Esophagus muscularis mucosa (tissue), 4 donors: ENCODE results near the gene MUC5B.

ENCODE experiments used
- EP300 ChIP-seq: sonication (generic); formaldehyde crosslinking; IDR thresholded peaks from one replicate; pipeline ENCODE4 v1.6.1; 2017; ENCODE audit warnings: antibody characterized with exemption
- POLR2A ChIP-seq: fragments of 450-650 bp; IDR thresholded peaks from one replicate; pipeline ENCODE4 v1.6.1; 2017; ENCODE audit warnings: antibody characterized with exemption, moderate library complexity, mild to moderate bottlenecking, low read depth
- TF ChIP-seq, protein P1 (sequence below), 3 experiments: fragments of 200-600 bp in 2 of 3; fragments of 450-650 bp in 1 of 3; sonication (generic) in 2 of 3; IDR thresholded peaks; one replicate each; pipeline ENCODE4 v1.5.1; 2017 to 2019; ENCODE audit warnings: antibody characterized with exemption in 3 of 3, mild to moderate bottlenecking in 2 of 3, moderate library complexity in 1 of 3

DNA sequence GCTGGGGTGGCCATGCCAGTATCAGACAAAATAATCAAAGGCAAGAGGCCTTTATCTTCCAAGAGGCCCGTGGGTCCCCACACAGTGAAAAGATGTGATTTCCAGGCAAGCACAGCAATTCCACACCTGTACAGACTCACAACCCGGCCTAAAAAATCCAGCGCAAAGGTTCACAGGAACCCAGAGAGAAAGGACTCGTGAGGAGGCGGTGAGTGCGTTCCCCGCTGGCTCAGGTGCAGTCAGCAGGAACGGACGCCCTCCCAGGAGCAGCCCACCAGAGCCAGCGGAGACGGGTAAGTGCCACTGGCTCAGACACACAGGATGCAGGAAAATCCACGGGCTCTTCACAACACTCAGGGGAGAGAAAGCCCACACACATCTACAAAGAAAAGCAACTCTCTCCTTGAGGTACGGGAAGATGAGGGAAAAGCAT lies 82.2 kb downstream of the MUC5B start:
- TF ChIP-seq POLR2A: no peak
- TF ChIP-seq, protein P1, sequence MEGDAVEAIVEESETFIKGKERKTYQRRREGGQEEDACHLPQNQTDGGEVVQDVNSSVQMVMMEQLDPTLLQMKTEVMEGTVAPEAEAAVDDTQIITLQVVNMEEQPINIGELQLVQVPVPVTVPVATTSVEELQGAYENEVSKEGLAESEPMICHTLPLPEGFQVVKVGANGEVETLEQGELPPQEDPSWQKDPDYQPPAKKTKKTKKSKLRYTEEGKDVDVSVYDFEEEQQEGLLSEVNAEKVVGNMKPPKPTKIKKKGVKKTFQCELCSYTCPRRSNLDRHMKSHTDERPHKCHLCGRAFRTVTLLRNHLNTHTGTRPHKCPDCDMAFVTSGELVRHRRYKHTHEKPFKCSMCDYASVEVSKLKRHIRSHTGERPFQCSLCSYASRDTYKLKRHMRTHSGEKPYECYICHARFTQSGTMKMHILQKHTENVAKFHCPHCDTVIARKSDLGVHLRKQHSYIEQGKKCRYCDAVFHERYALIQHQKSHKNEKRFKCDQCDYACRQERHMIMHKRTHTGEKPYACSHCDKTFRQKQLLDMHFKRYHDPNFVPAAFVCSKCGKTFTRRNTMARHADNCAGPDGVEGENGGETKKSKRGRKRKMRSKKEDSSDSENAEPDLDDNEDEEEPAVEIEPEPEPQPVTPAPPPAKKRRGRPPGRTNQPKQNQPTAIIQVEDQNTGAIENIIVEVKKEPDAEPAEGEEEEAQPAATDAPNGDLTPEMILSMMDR (IDR thresholded peaks at IDR 0.05): no peak
- TF ChIP-seq EP300: no peak
